Fibroblast of lung (primary cell): ENCODE measurements around the gene POLR3H. TPM values are rescaled to one million over a fixed set of nuclear protein-coding genes. Genes with fewer than 3 reads are reported as not detected.
A peak's percentile ranks its signal among the peaks of the same experiment; 100 is the strongest.

Experiments used
- DNase-seq, 2 donors: peaks; one replicate each; pipeline versions ENCODE4 v3.0.0 to v3.0.0-alpha.2; 2010; ENCODE audit warnings: low read depth in 2 of 2
- H2AFZ ChIP-seq: 2 replicates; pipeline ENCODE4 v1.5.1; 2012; ENCODE audit warnings: low read length, control low read depth, inconsistent platforms
- H3K27ac ChIP-seq: 2 replicates; pipeline ENCODE4 v1.5.1; 2011; ENCODE audit warnings: low read length, control low read depth; ENCODE audit not compliant: insufficient read depth
- H3K27me3 ChIP-seq: 2 replicates; pipeline ENCODE4 v1.5.1; 2011; ENCODE audit warnings: mild to moderate bottlenecking, low read length; ENCODE audit not compliant: control insufficient read depth, insufficient read depth
- H3K36me3 ChIP-seq: 2 replicates; pipeline ENCODE4 v1.5.1; 2011; ENCODE audit warnings: low read length; ENCODE audit not compliant: control insufficient read depth, insufficient read depth
- H3K4me1 ChIP-seq: 2 replicates; pipeline ENCODE4 v1.5.1; 2011; ENCODE audit warnings: low read length; ENCODE audit not compliant: control insufficient read depth, insufficient read depth; ENCODE audit errors: extremely low read depth
- H3K4me2 ChIP-seq: 2 replicates; pipeline ENCODE4 v1.5.1; 2011; ENCODE audit warnings: low read length, control low read depth; ENCODE audit not compliant: insufficient read depth; ENCODE audit errors: extremely low read depth
- H3K4me3 ChIP-seq, 4 experiments: fragments of 200-600 bp in 1 of 4; sonication (generic) in 1 of 4; replicated peaks in 1 of 4; 2 replicates each; pipeline ENCODE4 v1.5.1; 2011 to 2016; ENCODE audit warnings: low read length in 4 of 4, low read depth in 3 of 4, mild to moderate bottlenecking in 3 of 4, control low read depth in 2 of 4, inconsistent platforms in 1 of 4, mixed read lengths in 1 of 4; ENCODE audit not compliant: insufficient read depth in 1 of 4; ENCODE audit errors: control extremely low read depth in 1 of 4
- H3K79me2 ChIP-seq: 2 replicates; pipeline ENCODE4 v1.5.1; 2012; ENCODE audit warnings: mild to moderate bottlenecking, low read length, inconsistent platforms; ENCODE audit not compliant: control insufficient read depth, insufficient read depth
- H3K9ac ChIP-seq: 2 replicates; pipeline ENCODE4 v1.5.1; 2011; ENCODE audit warnings: mild to moderate bottlenecking, low read length, control low read depth; ENCODE audit not compliant: insufficient read depth
- H3K9me3 ChIP-seq: 2 replicates; pipeline ENCODE4 v1.5.1; 2012; ENCODE audit warnings: low read depth, low read length; ENCODE audit not compliant: control insufficient read depth, insufficient read depth
- H4K20me1 ChIP-seq: 2 replicates; pipeline ENCODE4 v1.5.1; 2011; ENCODE audit warnings: low read length; ENCODE audit not compliant: control insufficient read depth, insufficient read depth; ENCODE audit errors: extremely low read depth
- CTCF ChIP-seq, 2 donors: IDR thresholded peaks in 1 of 2; conservative IDR thresholded peaks in 1 of 2; 1 replicate in 1 of 2; 2 replicates in 1 of 2; pipeline ENCODE4 v1.5.1; 2011 to 2012; ENCODE audit warnings: low read length in 2 of 2, control low read depth in 1 of 2, inconsistent platforms in 1 of 2, low read depth in 1 of 2, mild to moderate bottlenecking in 1 of 2
- EZH2 ChIP-seq: IDR thresholded peaks from 2 replicates; pipeline ENCODE4 v1.5.1; 2012; ENCODE audit warnings: low read length, control low read depth, mild to moderate bottlenecking; ENCODE audit errors: missing control alignments
- polyA plus RNA-seq, 2 donors: library from polyadenylated mRNA; depleted of rRNA in 1 of 2; stranded (reverse) in 1 of 2; unstranded in 1 of 2; fragments of >200 nt; gene quantifications; 2 replicates each; pipeline ENCODE4 v1.2.1, GENCODE V29; 2011 to 2012; ENCODE audit warnings: missing spikeins in 1 of 2
- total RNA-seq: library from RNA; depleted of rRNA; stranded (reverse); fragments of >200 nt; gene quantifications from 2 replicates; pipeline ENCODE4 v1.2.1, GENCODE V29; 2014

The POLR3H gene
- total and polyA plus RNA-seq, 2 donors (not counting 1 experiment from before 2014, with no cell fraction given), result 19.7 to 42.6 TPM

- H2AFZ ChIP-seq, result no peak overlapping the region
- H3K9ac ChIP-seq, result no peak overlapping the region
- no peaks in the 10 kb centered on the region for H3K27me3 ChIP-seq
- no peak overlapping the region for H3K27ac ChIP-seq
- H3K9me3 ChIP-seq, result no peaks in the 10 kb centered on the region
- H3K4me1 ChIP-seq, result peaks cover 4% of the 10 kb centered on the region
- H3K4me3 ChIP-seq, result no peak overlapping the region
- TF ChIP-seq CTCF (conservative IDR thresholded peaks at IDR 0.05 in 1 of 2, IDR thresholded peaks at IDR 0.05 in 1 of 2; ENCODE audit: low read depth in 1 of 2, low read length in 2 of 2) (no peak), EZH2 (no peak)
- no peaks in the 10 kb centered on the region for H4K20me1 ChIP-seq
- H3K36me3 ChIP-seq, result peaks cover 6% of the 10 kb centered on the region
- H3K79me2 ChIP-seq, result peaks cover 38% of the 10 kb centered on the region
- no peak overlapping the region for H3K4me2 ChIP-seq
- peak in 1 of 2 donors; percentile 30 for DNase-seq
Observed at GRCh38 chr22:41539146-41540005, 4.9 kb downstream of the POLR3H start.

- Histone ChIP-seq H3K4me2 (no peak overlapping the region), H3K27me3 (no peaks in the 10 kb centered on the region), H3K9me3 (no peaks in the 10 kb centered on the region), H3K79me2 (peaks cover 33% of the 10 kb centered on the region), H4K20me1 (no peaks in the 10 kb centered on the region), H3K27ac (no peak overlapping the region), H3K4me1 (peaks cover 4% of the 10 kb centered on the region), H3K4me3 (no peak overlapping the region), H3K36me3 (peaks cover 10% of the 10 kb centered on the region), H3K9ac (no peak overlapping the region), H2AFZ (no peak overlapping the region)
- TF ChIP-seq EZH2 (no peak), CTCF (conservative IDR thresholded peaks at IDR 0.05 in 1 of 2, IDR thresholded peaks at IDR 0.05 in 1 of 2; ENCODE audit: low read depth in 1 of 2, low read length in 2 of 2) (no peak)
- DNase-seq, result no peak
Observed at GRCh38 chr22:41538583-41538982, 5.7 kb downstream of the POLR3H start.

GRCh38 chr22:41537203-41537602 is 7.1 kb downstream of the POLR3H start:
- Histone ChIP-seq H3K9me3 (no peaks in the 10 kb centered on the region), H2AFZ (no peak overlapping the region), H3K27ac (no peak overlapping the region), H3K36me3 (peaks cover 15% of the 10 kb centered on the region), H3K4me2 (no peak overlapping the region), H4K20me1 (no peaks in the 10 kb centered on the region), H3K79me2 (peaks cover 27% of the 10 kb centered on the region), H3K9ac (no peak overlapping the region), H3K4me1 (no peaks in the 10 kb centered on the region), H3K27me3 (no peaks in the 10 kb centered on the region), H3K4me3 (no peak overlapping the region)
- TF ChIP-seq CTCF (conservative IDR thresholded peaks at IDR 0.05 in 1 of 2, IDR thresholded peaks at IDR 0.05 in 1 of 2; ENCODE audit: low read depth in 1 of 2, low read length in 2 of 2) (no peak), EZH2 (no peak)
- DNase-seq, result no peak
